Limb (tissue), 2 donors: ENCODE measurements around the gene WTAP.

Experiments used
- DNase-seq, 2 donors: peaks; one replicate each; pipeline ENCODE4 v3.0.0-alpha.2; 2016; ENCODE audit errors: extremely low spot score in 2 of 2

Gene WTAP

GRCh38 chr6:159805440-159806020 is 78.2 kb downstream of the WTAP start:
- DNase-seq, result no peak
